GM12878 (cell line): ENCODE data around the gene AKAP8.

Experiments used
- BHLHE40 ChIP-seq, 2 experiments: fragments of 450-650 bp in 1 of 2; IDR thresholded peaks; 2 replicates each; pipeline ENCODE4 v1.6.1; 2011 to 2017; ENCODE audit warnings: low read depth in 2 of 2, borderline replicate concordance in 1 of 2, improper control_type of control experiment in 1 of 2, low read length in 1 of 2, mild to moderate bottlenecking in 1 of 2
- CREB1 ChIP-seq: IDR thresholded peaks from 2 replicates; pipeline ENCODE4 v1.6.1; 2012; ENCODE audit warnings: low read depth, mild to moderate bottlenecking, inconsistent platforms
- EP300 ChIP-seq, 2 experiments: fragments of 150-350 bp in 1 of 2; IDR thresholded peaks; 2 replicates each; pipeline ENCODE4 v1.6.1; 2011 to 2012; ENCODE audit warnings: low read depth in 2 of 2, low read length in 2 of 2, borderline replicate concordance in 1 of 2, improper control_type of control experiment in 1 of 2, inconsistent platforms in 1 of 2; ENCODE audit not compliant: control insufficient read depth in 1 of 2
- EZH2 ChIP-seq: IDR thresholded peaks from 2 replicates; pipeline ENCODE4 v1.6.1; 2012; ENCODE audit warnings: low read depth, mild to moderate bottlenecking, control low read depth, inconsistent platforms, low read length, borderline replicate concordance; ENCODE audit not compliant: control insufficient read depth
- FOXM1 ChIP-seq: IDR thresholded peaks from 2 replicates; pipeline ENCODE4 v1.6.1; 2012; ENCODE audit warnings: low read depth, mild to moderate bottlenecking, inconsistent platforms, low read length, moderate library complexity
- HDAC2 ChIP-seq: fragments of 200-600 bp; sonication (generic); IDR thresholded peaks from 2 replicates; pipeline ENCODE4 v1.6.1; 2017
- POLR2A ChIP-seq: IDR thresholded peaks from 2 replicates; pipeline ENCODE4 v1.6.1; 2011; ENCODE audit warnings: low read depth, mild to moderate bottlenecking, low read length
- POLR2AphosphoS2 ChIP-seq: IDR thresholded peaks from 2 replicates; pipeline ENCODE4 v1.6.1; 2011; ENCODE audit warnings: low read depth, mild to moderate bottlenecking, low read length, improper control_type of control experiment, moderate library complexity
- RCOR1 ChIP-seq: conservative IDR thresholded peaks from 2 replicates; pipeline ENCODE4 v1.6.1; 2012; ENCODE audit warnings: low read depth, low read length, improper control_type of control experiment
- RFX5 ChIP-seq: IDR thresholded peaks from 2 replicates; pipeline ENCODE4 v1.6.1; 2011; ENCODE audit warnings: low read depth, low read length, improper control_type of control experiment
- SREBF2 ChIP-seq: IDR thresholded peaks from 2 replicates; pipeline ENCODE4 v1.6.1; 2012; ENCODE audit warnings: mild to moderate bottlenecking, low read length
- SUZ12 ChIP-seq: fragments of 200-600 bp; sonication (generic); IDR thresholded peaks from one replicate; pipeline ENCODE4 v1.6.1; 2018; ENCODE audit warnings: antibody characterized with exemption, mild to moderate bottlenecking; ENCODE audit not compliant: unreplicated experiment
- TCF12 ChIP-seq: IDR thresholded peaks from 2 replicates; pipeline ENCODE4 v1.6.1; 2011; ENCODE audit warnings: low read depth, mild to moderate bottlenecking, low read length

DNA sequence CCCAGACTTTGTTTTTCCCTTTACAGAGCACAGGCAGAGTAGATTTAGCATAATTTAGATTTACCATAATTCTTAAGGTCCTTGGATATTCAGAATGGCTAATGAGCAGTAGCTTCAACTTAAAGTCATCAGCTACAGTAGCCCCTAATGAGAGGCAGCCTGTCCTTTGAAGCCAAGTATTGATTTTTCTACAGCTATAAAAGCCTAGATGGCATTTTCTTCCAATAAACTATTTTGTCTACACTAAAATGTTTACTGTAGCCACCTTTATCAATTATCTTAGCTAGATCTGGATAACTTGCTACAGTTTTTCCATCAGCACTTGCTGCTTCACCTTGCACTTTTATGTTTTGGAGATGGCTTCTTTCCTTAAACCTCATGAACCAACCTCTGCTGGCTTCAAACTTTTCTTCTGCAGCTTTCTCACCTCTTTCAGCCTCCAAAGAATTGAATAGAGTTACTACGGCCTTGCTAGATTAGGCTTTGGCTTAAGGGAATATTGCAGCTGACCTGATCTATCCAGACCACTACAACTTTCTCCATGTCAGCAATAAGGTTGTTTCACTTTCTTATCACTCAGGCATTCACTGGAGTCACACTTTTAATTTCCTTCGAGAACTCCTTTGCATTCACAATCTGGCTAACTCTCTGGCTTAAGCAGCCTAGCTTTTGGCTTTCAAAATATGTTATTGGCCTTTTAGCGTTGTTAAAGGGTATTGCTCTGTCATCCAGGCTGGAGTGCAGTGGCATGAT is 73.8 kb downstream of the AKAP8 start:
- TF ChIP-seq RFX5, result no peak
- TF ChIP-seq POLR2A, result no peak
- no peak for TF ChIP-seq EP300 (IDR thresholded peaks at IDR 0.05; ENCODE audit: borderline replicate concordance in 1 of 2, control insufficient read depth in 1 of 2, low read depth in 2 of 2, low read length in 2 of 2)
- no peak for TF ChIP-seq SUZ12
- no peak for TF ChIP-seq POLR2AphosphoS2
- no peak for TF ChIP-seq HDAC2
- no peak for TF ChIP-seq RCOR1
- TF ChIP-seq CREB1, result no peak
- no peak for TF ChIP-seq EZH2
- TF ChIP-seq BHLHE40 (IDR thresholded peaks at IDR 0.05; ENCODE audit: borderline replicate concordance in 1 of 2, low read depth in 2 of 2, low read length in 1 of 2), result no peak
- TF ChIP-seq SREBF2, result no peak
- TF ChIP-seq TCF12, result no peak
- no peak for TF ChIP-seq FOXM1
